ENCODE data around the gene TUBGCP2.
A peak's percentile ranks its signal among the peaks of the same experiment; 100 is the strongest.
"Not testable (repeated sequence)": the region's sequence is repeated elsewhere in the genome, so short reads cannot be mapped to it uniquely, and the experiment has no call there.

TUBGCP2 gene

DNA sequence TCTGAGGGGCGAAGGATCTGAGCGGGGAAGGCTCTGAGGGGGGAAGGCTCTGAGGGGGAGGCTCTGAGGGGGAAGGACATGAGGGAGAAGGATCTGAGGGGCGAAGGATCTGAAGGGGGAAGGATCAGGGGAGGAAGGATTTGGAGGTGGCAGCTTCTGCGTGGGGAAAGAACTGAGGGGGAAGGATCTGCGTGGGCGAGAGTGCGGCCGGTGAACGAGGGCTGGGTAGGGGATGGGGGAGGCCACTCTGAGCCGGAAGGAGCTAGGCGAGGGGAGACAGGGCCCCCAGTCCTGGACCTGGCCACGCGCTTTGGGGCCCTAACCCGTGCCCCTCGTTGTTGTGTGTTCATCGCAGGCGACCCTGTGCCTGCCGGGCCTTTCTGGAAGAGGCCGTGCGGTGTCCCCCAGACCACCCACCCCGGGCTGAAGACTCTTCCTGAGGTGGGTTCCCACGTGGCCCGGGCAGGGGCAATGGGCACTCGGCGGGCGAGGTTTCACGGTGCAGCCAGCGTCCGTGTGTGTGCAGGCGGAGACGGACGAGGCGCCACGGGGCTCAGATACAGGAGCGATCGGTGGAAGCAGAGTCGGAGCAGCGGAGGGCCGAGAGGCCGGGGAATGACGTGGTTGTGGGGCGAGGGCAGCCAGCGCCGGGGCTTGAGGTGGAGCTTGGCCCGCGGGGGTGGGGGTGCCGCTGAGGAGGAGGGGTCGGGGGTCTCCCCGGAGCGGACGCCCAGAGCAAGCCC lies 26.0 kb upstream of the TUBGCP2 start:
- no peak overlapping the region for H3K27ac Mint-ChIP-seq
- peaks cover 11% of the 10 kb centered on the region for H3K4me1 Mint-ChIP-seq
- DNase-seq: no peak

DNA sequence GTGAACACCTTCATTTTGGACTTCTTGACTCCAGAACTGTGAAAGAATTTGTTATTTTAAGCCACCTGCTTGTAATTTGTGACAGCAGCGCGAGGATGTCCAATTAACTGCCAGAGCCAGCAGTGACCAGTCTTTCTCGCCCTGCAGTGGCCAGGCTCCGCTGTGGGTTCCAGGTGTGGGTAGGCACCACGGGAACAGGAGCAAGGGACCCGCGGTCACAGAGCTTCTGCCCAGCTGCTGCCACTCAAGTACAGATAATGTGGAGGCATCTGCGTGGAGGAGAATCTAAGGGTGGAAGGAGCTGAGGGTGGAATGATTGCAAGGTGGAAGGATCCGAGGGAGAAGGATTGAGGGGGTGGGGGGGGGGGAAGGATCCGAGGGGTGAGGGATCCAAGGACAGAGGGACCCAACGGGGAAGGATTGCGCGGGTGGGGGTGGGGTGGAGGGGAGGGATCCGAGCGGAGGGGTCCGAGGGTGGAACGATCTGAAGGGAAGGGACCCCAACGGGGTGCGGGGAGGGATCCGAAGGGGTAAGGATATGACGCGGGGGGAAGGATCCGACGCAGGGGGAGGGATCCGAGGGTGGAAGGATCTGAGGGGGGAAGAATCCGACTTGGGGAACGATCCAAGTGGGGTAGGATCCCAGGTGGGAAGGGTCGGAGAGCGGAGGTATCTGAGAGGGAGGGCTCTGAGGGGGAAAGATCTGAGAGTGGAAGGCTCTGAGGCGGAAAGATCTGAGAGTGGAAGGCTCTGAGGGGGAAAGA lies 24.4 kb upstream of the TUBGCP2 start:
- Mint-ChIP-seq H3K27ac (no peak overlapping the region), H3K9me3 (no peaks in the 10 kb centered on the region), H3K4me1 (peaks cover 19% of the 10 kb centered on the region), H3K27me3 (peaks cover 64% of the 10 kb centered on the region), H3K4me3 (no peak overlapping the region)
- no peak for DNase-seq
- ATAC-seq: no peak

More for the DNA sequence above, 26.0 kb upstream of the TUBGCP2 start:
- peak; percentile 47 for ATAC-seq
- H3K27me3 Mint-ChIP-seq: peaks cover 48% of the 10 kb centered on the region
- no peaks in the 10 kb centered on the region for H3K9me3 Mint-ChIP-seq
- H3K4me3 Mint-ChIP-seq: peak overlapping the region; percentile 81 to 85

DNA sequence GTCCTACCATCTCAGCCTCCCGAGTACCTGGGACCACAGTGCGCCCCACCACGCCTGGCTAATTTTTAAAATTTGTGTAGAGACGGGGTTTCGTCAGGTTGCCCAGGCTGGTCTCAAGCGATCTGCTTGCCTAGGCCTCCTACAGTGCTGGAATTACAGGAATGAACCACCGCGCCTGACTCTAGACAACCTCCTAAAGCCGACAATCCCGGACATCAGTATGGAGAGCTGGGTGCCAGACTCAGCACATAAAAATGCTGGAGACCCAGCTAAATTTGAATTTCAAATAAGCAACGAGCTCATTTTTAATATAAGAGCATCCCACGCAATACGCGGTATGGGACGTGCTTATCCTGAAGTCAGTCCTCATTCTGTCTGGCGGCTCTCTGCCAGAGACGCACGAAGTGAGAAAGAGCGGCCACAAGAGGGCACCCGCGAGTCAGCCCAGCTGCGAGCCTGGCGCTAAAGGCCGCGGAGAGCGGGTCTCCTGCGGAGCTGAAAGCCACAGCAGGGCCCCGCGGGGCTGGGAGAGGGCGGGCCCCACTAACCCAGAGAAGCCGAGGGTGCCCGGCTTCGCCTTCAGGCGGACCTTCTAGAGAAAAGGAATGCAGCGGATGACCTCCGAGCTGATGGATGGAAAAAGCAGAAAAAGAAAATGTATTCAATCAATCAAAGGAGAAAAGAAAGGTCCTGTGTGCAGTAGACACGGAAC lies 21.0 kb upstream of the TUBGCP2 start:
- Mint-ChIP-seq H3K4me1 (peaks cover 38% of the 10 kb centered on the region), H3K27ac (no peak overlapping the region), H3K27me3 (peaks cover 92% of the 10 kb centered on the region), H3K4me3 (peak overlapping the region; percentile 78 to 80), H3K9me3 (no peaks in the 10 kb centered on the region)
- peak; percentile 88 for ATAC-seq
- peak; percentile 86 for DNase-seq

DNA sequence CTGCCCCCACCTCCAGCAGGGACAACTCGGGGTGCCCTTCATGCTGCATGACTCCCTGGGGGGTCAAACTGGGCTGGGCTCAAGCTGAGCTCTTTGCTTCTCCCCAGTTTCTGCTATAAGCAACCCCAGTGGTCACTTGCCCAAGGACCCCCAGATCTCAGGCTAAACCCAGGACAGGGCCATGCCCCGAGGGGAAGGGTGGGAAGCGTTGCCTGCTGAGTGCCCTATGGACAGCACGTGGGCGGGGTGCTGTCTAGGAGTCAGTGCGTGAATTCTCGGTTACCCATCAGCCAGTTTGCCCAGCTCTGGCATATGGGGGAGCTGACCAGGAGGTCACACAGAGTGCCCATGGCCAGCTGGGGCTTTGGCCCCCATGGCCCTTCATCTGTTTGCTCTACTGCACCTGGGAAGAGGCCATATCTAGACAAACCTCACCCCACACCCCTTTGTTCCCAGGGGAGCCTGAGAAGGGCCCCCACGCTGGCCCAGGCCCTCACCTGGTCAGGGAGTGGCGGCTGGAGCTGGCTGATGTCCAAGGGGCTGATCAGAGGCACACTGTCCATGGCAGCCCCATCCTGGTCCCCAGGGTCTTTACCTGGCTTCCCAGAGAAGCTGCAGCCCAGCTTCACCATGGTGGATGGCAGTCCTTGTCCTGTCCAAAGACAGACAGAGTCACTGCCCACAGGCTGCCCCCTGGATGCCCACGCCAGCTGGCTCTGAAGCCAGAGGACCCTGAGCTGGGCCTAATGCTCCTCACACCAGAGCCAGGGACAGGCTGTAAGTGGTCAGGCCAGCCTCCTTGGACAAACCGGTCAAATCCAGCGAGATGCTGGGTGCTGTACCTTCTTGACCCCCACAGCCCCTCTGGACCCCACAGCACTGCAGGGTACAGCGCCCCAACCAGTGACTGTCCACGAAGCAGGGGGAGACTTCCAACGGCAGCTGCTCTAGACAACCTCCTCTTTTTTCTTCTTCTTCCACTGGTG lies 20.0 kb upstream of the TUBGCP2 start:
- DNase-seq (no peak), ATAC-seq (no peak)
- no peaks in the 10 kb centered on the region for H3K9me3 Mint-ChIP-seq
- no peak overlapping the region for H3K27ac Mint-ChIP-seq
- H3K27me3 Mint-ChIP-seq: peaks cover 86% of the 10 kb centered on the region
- no peak overlapping the region for H3K4me3 Mint-ChIP-seq
- H3K4me1 Mint-ChIP-seq: peaks cover 36% of the 10 kb centered on the region

DNA sequence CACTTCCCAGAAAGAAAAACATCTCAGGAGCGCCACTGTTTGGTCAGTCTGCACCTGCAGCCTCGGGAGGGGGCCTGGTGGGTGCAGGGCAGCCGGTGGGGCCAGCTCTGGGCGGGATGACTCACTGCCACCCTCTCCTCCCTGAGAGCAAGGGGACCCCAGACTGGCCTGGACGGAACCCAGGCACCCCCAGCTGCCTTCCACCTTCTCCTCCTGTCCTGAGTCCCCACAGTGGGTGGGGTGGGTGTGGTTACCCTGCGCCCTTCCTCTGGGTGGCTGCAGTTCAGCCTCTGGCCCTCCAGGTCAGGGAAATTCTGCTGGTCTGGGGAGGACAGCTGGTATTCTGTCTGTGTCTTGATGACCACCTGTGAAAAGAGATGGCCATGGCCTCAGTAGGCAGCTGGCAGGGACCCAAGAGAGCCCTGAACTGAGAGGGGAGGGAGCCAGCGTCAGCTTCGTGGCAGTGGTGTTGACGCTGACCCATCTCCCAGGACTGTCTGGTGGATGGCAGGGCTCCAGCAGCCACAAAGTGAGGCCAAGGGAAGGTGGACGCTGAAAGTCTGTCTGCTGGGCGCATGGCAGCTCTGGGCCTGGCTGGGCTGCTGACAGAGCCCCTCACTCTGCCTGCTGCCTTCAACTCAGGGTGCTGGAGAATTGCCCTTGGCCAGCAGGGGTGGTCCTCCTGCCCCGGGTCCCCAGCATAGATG lies 19.1 kb upstream of the TUBGCP2 start:
- no peaks in the 10 kb centered on the region for H3K9me3 Mint-ChIP-seq
- H3K27ac Mint-ChIP-seq: no peak overlapping the region
- H3K27me3 Mint-ChIP-seq: peaks cover 77% of the 10 kb centered on the region
- DNase-seq (no peak), ATAC-seq (no peak)
- no peak overlapping the region for H3K4me3 Mint-ChIP-seq
- peaks cover 36% of the 10 kb centered on the region for H3K4me1 Mint-ChIP-seq

DNA sequence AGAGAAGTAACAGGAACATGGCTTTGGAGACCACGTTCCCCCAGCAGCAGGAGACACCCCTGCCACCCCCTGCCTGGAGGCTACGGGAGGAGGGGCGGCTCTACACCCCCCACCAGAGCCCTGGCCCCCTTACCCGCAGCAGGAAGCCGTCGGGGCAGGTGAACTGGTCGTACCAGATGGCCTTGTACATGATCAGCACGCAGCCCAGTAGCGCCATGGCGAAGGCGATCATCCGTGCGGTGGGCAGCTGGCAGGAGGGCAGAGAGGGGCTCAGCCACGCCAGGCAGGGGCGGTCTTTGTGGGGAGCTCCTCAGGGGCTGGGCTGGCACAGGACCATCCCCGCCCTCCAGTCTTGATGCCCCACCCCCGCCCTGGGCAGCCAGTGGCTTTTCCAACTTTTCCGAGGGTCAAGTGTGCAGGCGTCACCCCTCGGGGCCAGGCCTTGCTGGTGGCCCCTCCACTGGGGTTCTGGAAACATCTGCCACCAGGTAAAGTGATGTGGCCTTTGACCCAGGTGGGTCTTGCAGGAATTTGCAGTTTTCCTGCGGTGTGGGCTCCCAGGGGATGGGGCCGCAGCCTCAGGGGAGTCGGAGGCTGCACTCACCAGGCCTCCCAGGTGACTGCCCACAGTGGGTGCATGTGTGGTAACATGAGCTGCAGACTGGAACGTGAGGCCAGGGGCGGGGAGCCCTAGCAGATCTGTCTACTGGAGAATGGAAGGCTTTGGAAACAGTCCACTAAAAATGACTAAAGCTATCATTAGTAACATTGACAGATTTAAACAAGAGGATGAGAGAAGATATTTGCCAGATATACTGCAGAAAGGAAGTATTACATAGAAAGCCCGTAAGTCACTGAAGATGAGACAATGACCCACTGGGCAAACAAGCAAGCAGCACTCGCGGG lies 18.3 kb upstream of the TUBGCP2 start:
- ATAC-seq (no peak), DNase-seq (no peak)
- Mint-ChIP-seq H3K4me3 (no peak overlapping the region), H3K27me3 (peaks cover 69% of the 10 kb centered on the region), H3K9me3 (no peaks in the 10 kb centered on the region), H3K27ac (peak overlapping the region in 1 of 2 donors; percentile 76), H3K4me1 (peaks cover 36% of the 10 kb centered on the region)

DNA sequence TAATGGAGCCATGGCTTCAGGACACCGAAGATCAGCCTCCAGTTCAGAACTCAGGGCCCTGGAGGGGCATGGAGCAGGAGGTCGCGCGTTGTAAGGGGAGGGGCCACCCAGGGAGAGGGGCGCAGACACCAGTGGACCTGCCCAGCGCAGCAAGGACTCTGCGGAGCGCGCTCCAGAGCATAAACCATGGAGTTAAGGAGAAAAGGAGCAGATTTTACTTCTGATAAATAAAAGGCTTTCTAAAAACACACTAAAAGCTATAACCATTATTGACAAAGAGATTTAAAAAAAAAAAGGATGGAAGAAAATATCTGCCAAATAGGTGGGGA lies 17.5 kb upstream of the TUBGCP2 start:
- Mint-ChIP-seq H3K9me3 (no peaks in the 10 kb centered on the region), H3K27ac (peak overlapping the region in 1 of 2 donors; percentile 35), H3K4me1 (peaks cover 36% of the 10 kb centered on the region), H3K27me3 (peaks cover 61% of the 10 kb centered on the region), H3K4me3 (peak overlapping the region; percentile 66 to 67)
- no peak for DNase-seq
- no peak for ATAC-seq

DNA sequence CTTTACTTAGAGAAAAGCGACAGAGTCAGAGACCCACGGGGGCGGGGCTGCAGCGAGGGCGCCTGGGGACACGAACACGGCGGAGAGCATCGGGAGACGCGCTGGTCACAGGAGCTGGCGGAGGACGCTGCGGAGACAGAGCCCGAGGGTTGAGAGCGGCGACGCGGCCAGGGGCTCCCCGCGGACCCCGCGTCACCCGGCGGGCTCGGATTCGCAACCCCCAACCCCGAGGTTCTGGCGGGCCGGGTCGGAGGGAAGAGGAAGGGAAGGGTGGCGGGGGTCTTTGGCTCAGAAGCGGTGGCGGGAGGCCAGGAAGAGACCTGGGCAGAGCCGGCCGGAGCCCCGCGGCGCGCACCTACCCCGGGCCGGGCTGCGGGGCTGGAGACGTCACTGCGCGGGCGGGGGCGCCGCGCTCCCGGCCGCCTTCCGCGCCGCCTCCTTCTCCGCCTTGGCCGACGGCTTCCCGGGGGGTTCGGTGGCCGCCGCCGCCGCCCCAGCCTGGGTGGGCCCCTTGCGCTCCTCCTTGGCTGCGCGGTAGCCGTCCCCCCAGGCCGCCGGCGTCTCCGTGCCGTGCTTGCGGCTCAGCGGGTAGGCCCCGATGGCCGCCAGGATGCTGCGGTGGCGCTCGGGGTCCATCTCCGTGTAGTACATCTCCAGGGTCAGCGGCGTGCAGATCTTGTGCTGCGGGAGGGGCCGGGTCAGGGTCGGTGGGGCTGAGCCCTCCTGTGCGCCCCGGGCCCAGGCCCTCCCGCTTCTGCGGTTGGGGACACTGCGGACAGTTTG lies 17.0 kb upstream of the TUBGCP2 start:
- Mint-ChIP-seq H3K4me3 (peak overlapping the region; percentile 88 to 90), H3K9me3 (no peaks in the 10 kb centered on the region), H3K27me3 (peaks cover 57% of the 10 kb centered on the region), H3K4me1 (peaks cover 36% of the 10 kb centered on the region), H3K27ac (peak overlapping the region in 1 of 2 donors; percentile 38)
- ATAC-seq (no peak), DNase-seq (no peak)

DNA sequence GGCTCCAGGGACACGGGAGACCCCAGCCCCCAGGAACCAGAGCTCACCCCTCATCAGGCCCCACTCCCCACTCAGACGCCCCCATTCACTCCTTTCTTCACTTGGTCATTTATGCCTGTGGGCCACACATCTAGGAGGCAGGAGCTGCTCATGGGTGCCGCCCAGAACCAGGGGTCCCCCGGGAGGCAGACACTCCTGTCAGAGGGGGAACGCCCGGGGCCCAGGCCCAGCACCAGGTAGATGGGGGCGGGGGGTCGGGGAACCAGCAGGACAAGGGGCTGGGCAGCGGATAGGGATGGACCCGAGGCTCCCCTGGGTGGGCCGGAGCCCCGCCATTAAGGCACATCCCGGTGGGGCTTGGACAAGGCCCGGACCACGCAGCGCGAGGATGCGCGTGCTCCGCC lies 16.2 kb upstream of the TUBGCP2 start:
- Mint-ChIP-seq H3K9me3 (no peaks in the 10 kb centered on the region), H3K4me3 (peak overlapping the region; percentile 88 to 90), H3K4me1 (peaks cover 33% of the 10 kb centered on the region), H3K27ac (no peak overlapping the region), H3K27me3 (peaks cover 60% of the 10 kb centered on the region)
- no peak for DNase-seq
- ATAC-seq: peak; percentile 15

DNA sequence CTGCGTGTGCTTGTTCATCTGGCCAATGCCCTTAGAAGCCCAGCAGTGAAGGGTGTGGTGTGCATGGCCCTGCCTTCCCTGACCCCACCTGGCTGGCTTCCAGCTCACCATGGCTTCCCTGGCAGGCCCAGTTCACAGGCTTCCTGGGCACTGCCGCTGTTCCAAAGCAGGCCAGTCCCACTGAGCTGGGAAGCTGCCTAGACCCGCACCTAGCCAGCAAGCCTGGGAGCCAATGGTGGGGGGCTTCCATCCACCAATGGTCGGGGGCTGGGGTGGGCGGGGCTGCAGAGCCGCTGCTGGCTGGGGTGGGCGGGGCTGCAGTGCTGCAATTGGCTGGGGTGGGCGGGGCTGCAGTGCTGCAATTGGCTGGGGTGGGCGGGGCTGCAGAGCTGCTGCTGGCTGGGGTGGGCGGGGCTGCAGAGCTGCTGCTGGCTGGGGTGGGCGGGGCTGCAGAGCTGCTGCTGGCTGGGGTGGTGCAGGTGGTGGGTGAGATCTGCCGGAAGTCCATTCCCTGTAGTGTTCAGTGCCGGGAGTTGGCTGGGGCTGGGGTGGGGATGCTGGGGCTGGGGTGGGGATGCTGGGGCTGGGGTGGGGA lies 15.6 kb upstream of the TUBGCP2 start:
- H3K9me3 Mint-ChIP-seq: no peaks in the 10 kb centered on the region
- H3K4me1 Mint-ChIP-seq: peaks cover 30% of the 10 kb centered on the region
- peaks cover 60% of the 10 kb centered on the region for H3K27me3 Mint-ChIP-seq
- peak; percentile 84 for ATAC-seq
- H3K4me3 Mint-ChIP-seq: no peak overlapping the region
- H3K27ac Mint-ChIP-seq: no peak overlapping the region
- peak; percentile 40 to 67 for DNase-seq

DNA sequence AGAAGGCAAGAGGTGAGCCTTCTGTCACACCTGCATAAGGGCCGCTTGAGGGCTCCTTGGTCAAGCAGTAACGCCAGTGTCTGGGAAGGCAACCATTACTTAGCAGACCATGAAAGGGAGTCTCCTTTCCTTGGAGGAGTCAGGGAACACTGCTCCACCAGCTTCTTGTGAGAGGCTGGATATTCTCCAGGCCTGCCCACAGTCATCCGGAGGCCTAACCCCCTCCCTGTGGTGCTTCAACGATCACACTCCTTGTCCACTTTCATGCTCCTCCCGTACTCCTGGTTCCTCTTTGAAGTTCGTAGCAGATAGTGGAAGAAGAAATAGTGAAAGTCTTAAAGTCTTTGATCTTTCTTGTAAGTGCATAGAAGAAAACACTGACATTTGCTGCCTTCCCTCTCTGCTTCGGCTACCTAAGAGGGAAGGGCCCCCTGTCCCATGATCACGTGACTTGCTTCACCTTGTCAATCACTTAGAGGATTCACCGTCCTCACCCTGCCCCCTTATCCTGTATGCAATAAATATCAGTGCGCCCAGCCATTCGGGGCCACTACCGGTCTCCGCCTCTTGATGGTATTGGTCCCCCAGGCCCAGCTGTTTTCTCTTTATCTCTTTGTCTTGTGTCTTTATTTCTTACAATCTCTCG lies 13.5 kb upstream of the TUBGCP2 start:
- Mint-ChIP-seq H3K4me1 (peaks cover 36% of the 10 kb centered on the region), H3K27me3 (peaks cover 46% of the 10 kb centered on the region)
- ATAC-seq: not testable (repeated sequence)

DNA sequence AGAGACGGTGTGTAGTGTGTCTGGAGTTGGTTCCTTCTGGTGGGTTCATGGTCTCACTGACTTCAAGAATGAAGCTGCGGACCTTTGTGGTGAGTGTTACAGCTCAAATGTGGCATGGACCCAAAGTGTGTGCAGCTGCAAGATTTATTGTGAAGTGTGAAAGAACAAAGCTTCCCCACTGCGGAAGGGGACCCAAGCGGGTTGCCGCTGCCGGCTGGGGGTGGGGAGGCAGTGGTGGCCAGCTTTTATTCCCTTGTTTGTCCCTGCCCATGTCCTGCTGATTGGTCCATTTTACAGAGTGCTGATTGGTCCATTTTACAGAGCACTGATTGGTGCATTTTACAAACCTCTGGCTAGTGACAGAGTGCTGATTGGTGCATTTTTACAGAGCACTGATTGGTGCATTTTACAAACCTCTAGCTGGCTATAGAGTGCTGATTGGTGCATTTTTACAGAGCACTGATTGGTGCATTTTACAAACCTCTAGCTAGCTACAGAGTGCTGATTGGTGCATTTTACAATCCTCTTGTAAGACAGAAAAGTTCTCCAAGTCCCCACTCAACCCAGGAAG lies 12.3 kb upstream of the TUBGCP2 start:
- Mint-ChIP-seq H3K27me3 (peaks cover 33% of the 10 kb centered on the region), H3K4me1 (peaks cover 33% of the 10 kb centered on the region)
- H3K4me3 Mint-ChIP-seq, H3K27ac Mint-ChIP-seq, DNase-seq, H3K9me3 Mint-ChIP-seq, ATAC-seq: not testable (repeated sequence)

More for the DNA sequence above, 13.5 kb upstream of the TUBGCP2 start:
- H3K27ac Mint-ChIP-seq, H3K4me3 Mint-ChIP-seq, DNase-seq, H3K9me3 Mint-ChIP-seq: not testable (repeated sequence)

Data from stimulated activated naive CD8-positive, alpha-beta T cell treated with anti-CD3 and anti-CD28 coated beads, Interleukin-15, amount 100 ng/mL, for 72 hours (primary cell).